Tibial nerve (tissue), 4 donors: ENCODE measurements around the gene PDIA5. TPM values are rescaled to one million over a fixed set of nuclear protein-coding genes. Genes with fewer than 3 reads are reported as not detected.

ENCODE experiments used
- DNase-seq, 2 donors: peaks; one replicate each; pipeline ENCODE4 v3.0.0-alpha.2; 2019; ENCODE audit warnings: low spot score in 2 of 2
- H3K27ac ChIP-seq, 4 donors: fragments of 200-600 bp; sonication (generic) in 3 of 4; one replicate each; pipeline ENCODE4 v1.5.1; 2017 to 2019; ENCODE audit warnings: mild to moderate bottlenecking in 1 of 4
- H3K27me3 ChIP-seq, 2 donors: fragments of 200-600 bp; sonication (generic) in 1 of 2; one replicate each; pipeline versions ENCODE4 v1.5.1 to v1.6.0; 2017 to 2019
- H3K36me3 ChIP-seq, 3 donors: fragments of 200-600 bp; sonication (generic); one replicate each; pipeline ENCODE4 v1.5.1; 2018 to 2019
- H3K4me1 ChIP-seq, 4 donors: fragments of 200-600 bp; sonication (generic) in 3 of 4; one replicate each; pipeline ENCODE4 v1.5.1; 2017 to 2019
- H3K4me3 ChIP-seq, 4 donors: fragments of 200-600 bp; sonication (generic) in 3 of 4; one replicate each; pipeline ENCODE4 v1.5.1; 2017 to 2019; ENCODE audit warnings: mild to moderate bottlenecking in 1 of 4, moderate library complexity in 1 of 4
- H3K9me3 ChIP-seq, 4 donors: fragments of 200-600 bp; sonication (generic) in 3 of 4; one replicate each; pipeline ENCODE4 v1.5.1; 2017 to 2019
- EP300 ChIP-seq, 2 donors: sonication (generic); formaldehyde crosslinking; IDR thresholded peaks; one replicate each; pipeline ENCODE4 v1.6.1; 2017; ENCODE audit warnings: antibody characterized with exemption in 2 of 2, mild to moderate bottlenecking in 1 of 2
- POLR2A ChIP-seq, 2 donors: fragments of 450-650 bp; IDR thresholded peaks; one replicate each; pipeline ENCODE4 v1.6.1; 2017; ENCODE audit warnings: antibody characterized with exemption in 2 of 2, mild to moderate bottlenecking in 2 of 2, moderate library complexity in 2 of 2
- WGBS, 2 donors: methylation state at CpG; one replicate each; pipeline ENCODE4 v1.1.5; 2018; 5-methylcytosine and 5-hydroxymethylcytosine counted together
- total RNA-seq, 4 donors: library from RNA; depleted of rRNA; stranded (reverse); fragments of >200 nt; gene quantifications; one replicate each; pipeline ENCODE4 v1.1.0, GENCODE V29; 2016
- TF ChIP-seq, protein P1 (sequence below), 5 experiments: fragments of 200-600 bp in 3 of 5; fragments of 450-650 bp in 2 of 5; sonication (generic) in 3 of 5; IDR thresholded peaks; one replicate each; pipeline ENCODE4 v1.5.1; 2016 to 2019; ENCODE audit warnings: antibody characterized with exemption in 5 of 5, mild to moderate bottlenecking in 3 of 5, moderate library complexity in 2 of 5

PDIA5 gene
- total RNA-seq, 4 donors from 2014 or later = 18.3 to 41.0 (median 20.3) TPM

DNA sequence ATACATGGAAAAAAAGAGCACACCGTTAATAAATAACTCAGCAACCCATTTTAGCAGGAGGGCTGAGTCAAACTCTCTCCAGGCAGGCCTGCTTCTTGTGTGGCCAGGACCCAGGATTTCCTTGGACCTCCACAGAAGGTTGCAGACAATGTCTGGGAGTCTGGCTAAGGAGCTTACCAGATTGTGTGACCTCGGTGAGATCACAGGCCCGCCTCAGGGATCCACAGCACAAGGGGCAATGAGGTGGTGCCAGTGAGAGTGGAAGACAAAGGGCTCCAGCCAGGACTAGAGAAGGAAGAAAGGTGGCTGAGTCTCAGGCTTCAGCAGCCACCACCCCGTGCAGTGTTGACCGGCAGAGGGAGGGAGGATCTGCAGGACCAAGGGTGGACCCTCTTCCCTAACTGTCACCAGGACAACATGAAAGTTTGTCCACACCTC, 102.7 kb downstream of the PDIA5 start:
- H3K4me3 ChIP-seq = no peak overlapping the region
- no peak for TF ChIP-seq EP300 (IDR thresholded peaks at IDR 0.05)
- TF ChIP-seq POLR2A (IDR thresholded peaks at IDR 0.05) = no peak
- TF ChIP-seq, protein P1, sequence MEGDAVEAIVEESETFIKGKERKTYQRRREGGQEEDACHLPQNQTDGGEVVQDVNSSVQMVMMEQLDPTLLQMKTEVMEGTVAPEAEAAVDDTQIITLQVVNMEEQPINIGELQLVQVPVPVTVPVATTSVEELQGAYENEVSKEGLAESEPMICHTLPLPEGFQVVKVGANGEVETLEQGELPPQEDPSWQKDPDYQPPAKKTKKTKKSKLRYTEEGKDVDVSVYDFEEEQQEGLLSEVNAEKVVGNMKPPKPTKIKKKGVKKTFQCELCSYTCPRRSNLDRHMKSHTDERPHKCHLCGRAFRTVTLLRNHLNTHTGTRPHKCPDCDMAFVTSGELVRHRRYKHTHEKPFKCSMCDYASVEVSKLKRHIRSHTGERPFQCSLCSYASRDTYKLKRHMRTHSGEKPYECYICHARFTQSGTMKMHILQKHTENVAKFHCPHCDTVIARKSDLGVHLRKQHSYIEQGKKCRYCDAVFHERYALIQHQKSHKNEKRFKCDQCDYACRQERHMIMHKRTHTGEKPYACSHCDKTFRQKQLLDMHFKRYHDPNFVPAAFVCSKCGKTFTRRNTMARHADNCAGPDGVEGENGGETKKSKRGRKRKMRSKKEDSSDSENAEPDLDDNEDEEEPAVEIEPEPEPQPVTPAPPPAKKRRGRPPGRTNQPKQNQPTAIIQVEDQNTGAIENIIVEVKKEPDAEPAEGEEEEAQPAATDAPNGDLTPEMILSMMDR (IDR thresholded peaks at IDR 0.05) = no peak
- WGBS, 2 donors = 48 to 56% methylated on average over 5 of the region's 5 CpGs
- no peak for DNase-seq
- H3K27ac ChIP-seq = no peak overlapping the region
- no peaks in the 10 kb centered on the region for H3K4me1 ChIP-seq
- peaks cover 0 to 44% (median 0%) of the 10 kb centered on the region in 3 donors for H3K36me3 ChIP-seq
- H3K9me3 ChIP-seq = no peaks in the 10 kb centered on the region
- H3K27me3 ChIP-seq = no peaks in the 10 kb centered on the region

GRCh38 chr3:123169930-123170329, 103.1 kb downstream of the PDIA5 start:
- DNase-seq = no peak
- Histone ChIP-seq H3K36me3 (peaks cover 0 to 39% (median 0%) of the 10 kb centered on the region in 3 donors), H3K4me3 (no peak overlapping the region), H3K9me3 (no peaks in the 10 kb centered on the region), H3K27ac (no peak overlapping the region), H3K27me3 (no peaks in the 10 kb centered on the region), H3K4me1 (no peaks in the 10 kb centered on the region)
- no peak for TF ChIP-seq POLR2A (IDR thresholded peaks at IDR 0.05)
- no peak for TF ChIP-seq EP300 (IDR thresholded peaks at IDR 0.05)
- TF ChIP-seq, protein P1 (IDR thresholded peaks at IDR 0.05) = no peak
- WGBS, 2 donors = 93 to 95% methylated on average over 2 of the region's 2 CpGs

DNA sequence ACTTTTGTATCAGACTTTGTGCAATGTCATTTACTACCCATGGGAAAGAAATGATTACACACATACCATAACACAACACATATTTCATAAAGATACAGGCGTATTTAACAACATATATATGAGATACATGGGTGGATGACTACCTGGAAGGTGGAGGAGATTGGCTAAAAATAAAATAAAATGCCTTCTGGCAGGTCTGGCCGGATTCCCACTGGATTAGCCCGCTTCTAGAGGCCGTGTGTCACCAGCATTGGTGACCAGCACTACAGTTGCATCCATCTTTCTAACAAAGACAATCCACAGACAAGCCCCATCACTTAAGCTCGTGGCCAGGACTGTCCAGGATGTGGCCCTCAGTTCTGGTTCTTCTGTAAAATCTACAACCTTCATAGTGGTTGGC, 114.0 kb downstream of the PDIA5 start:
- no peak for TF ChIP-seq EP300 (IDR thresholded peaks at IDR 0.05)
- TF ChIP-seq, protein P1 (IDR thresholded peaks at IDR 0.05) = no peak
- TF ChIP-seq POLR2A (IDR thresholded peaks at IDR 0.05) = no peak
- Histone ChIP-seq H3K9me3 (peaks cover 0 to 5% (median 0%) of the 10 kb centered on the region in 4 donors), H3K27me3 (no peaks in the 10 kb centered on the region), H3K4me1 (no peaks in the 10 kb centered on the region), H3K36me3 (peaks cover 0 to 5% (median 0%) of the 10 kb centered on the region in 3 donors), H3K4me3 (no peak overlapping the region), H3K27ac (no peak overlapping the region)
- 92 to 93% methylated on average over 5 of the region's 5 CpGs for WGBS, 2 donors
- DNase-seq = no peak

GRCh38 chr3:123186695-123187094, 119.9 kb downstream of the PDIA5 start:
- DNase-seq = no peak
- Histone ChIP-seq H3K27me3 (no peaks in the 10 kb centered on the region), H3K9me3 (peaks cover 0 to 5% (median 0%) of the 10 kb centered on the region in 4 donors), H3K27ac (no peak overlapping the region), H3K36me3 (no peaks in the 10 kb centered on the region), H3K4me1 (no peaks in the 10 kb centered on the region), H3K4me3 (no peak overlapping the region)
- WGBS, 2 donors = 46 to 49% methylated on average over 2 of the region's 2 CpGs
- TF ChIP-seq, protein P1 (IDR thresholded peaks at IDR 0.05) = no peak
- TF ChIP-seq POLR2A (IDR thresholded peaks at IDR 0.05) = no peak
- no peak for TF ChIP-seq EP300 (IDR thresholded peaks at IDR 0.05)

- H3K4me3 ChIP-seq = no peak overlapping the region
- DNase-seq = no peak
- TF ChIP-seq EP300 (IDR thresholded peaks at IDR 0.05) = no peak
- TF ChIP-seq, protein P1 (IDR thresholded peaks at IDR 0.05) = no peak
- no peak for TF ChIP-seq POLR2A (IDR thresholded peaks at IDR 0.05)
- no peak overlapping the region for H3K27ac ChIP-seq
- no peaks in the 10 kb centered on the region for H3K4me1 ChIP-seq
- H3K36me3 ChIP-seq = no peaks in the 10 kb centered on the region
- H3K27me3 ChIP-seq = no peaks in the 10 kb centered on the region
- WGBS, 2 donors = 89 to 91% methylated on average over 6 of the region's 6 CpGs
- no peaks in the 10 kb centered on the region for H3K9me3 ChIP-seq
Observed at GRCh38 chr3:123188058-123188457, 121.2 kb downstream of the PDIA5 start.
